Neural cell (in vitro differentiated cells): ENCODE results near the gene CREB3L1. TPM values are rescaled to one million over a fixed set of nuclear protein-coding genes. Genes with fewer than 3 reads are reported as not detected.

Source experiments
- H2AFZ ChIP-seq: fragments of 200-600, 300-800 bp; sonication (generic), shearing (Covaris generic); 2 replicates; pipeline ENCODE4 v1.6.0; 2014; ENCODE audit warnings: low read depth, mild to moderate bottlenecking, antibody characterized with exemption, low read length, moderate library complexity
- H3F3A ChIP-seq: fragments of 200-600 bp; shearing (Covaris generic); 2 replicates; pipeline ENCODE4 v1.6.1; 2016; ENCODE audit warnings: mild to moderate bottlenecking, moderate library complexity, mixed read lengths, antibody characterized with exemption, low read length; ENCODE audit not compliant: insufficient read depth, poor library complexity, severe bottlenecking
- H3K27ac ChIP-seq: fragments of 200-600, 300-800 bp; sonication (generic), shearing (Covaris generic); 2 replicates; pipeline ENCODE4 v1.5.1; 2014; ENCODE audit warnings: mild to moderate bottlenecking, low read length, moderate library complexity
- H3K27me3 ChIP-seq: fragments of 300-800, 200-600 bp; sonication (generic), shearing (Covaris generic); 2 replicates; pipeline ENCODE4 v1.6.0; 2014; ENCODE audit warnings: mild to moderate bottlenecking, low read depth, low read length, moderate library complexity; ENCODE audit not compliant: insufficient read depth
- H3K36me3 ChIP-seq: fragments of 300-800, 200-600 bp; sonication (generic), shearing (Covaris generic); 2 replicates; pipeline ENCODE4 v1.5.1; 2014; ENCODE audit warnings: mild to moderate bottlenecking, antibody characterized with exemption, low read length, moderate library complexity; ENCODE audit not compliant: insufficient read depth
- H3K4me2 ChIP-seq: fragments of 300-800, 200-600 bp; sonication (generic), shearing (Covaris generic); 2 replicates; pipeline ENCODE4 v1.6.0; 2014; ENCODE audit warnings: mild to moderate bottlenecking, low read length
- H3K4me3 ChIP-seq: fragments of 300-800, 200-600 bp; sonication (generic), shearing (Covaris generic); 2 replicates; pipeline ENCODE4 v1.5.1; 2014; ENCODE audit warnings: mild to moderate bottlenecking, low read length, moderate library complexity
- H3K79me2 ChIP-seq: fragments of 200-600 bp; shearing (Covaris generic); replicated peaks from 2 replicates; pipeline ENCODE4 v1.6.0; 2014; ENCODE audit warnings: mild to moderate bottlenecking, low read length, moderate library complexity; ENCODE audit not compliant: insufficient read depth
- H3K9ac ChIP-seq: fragments of 300-800, 200-600 bp; sonication (generic), shearing (Covaris generic); 2 replicates; pipeline ENCODE4 v1.6.1; 2016; ENCODE audit warnings: mild to moderate bottlenecking, low read length, mixed read lengths
- H3K9me2 ChIP-seq: fragments of 200-600 bp; shearing (Covaris generic); 2 replicates; pipeline ENCODE4 v1.6.1; 2016; ENCODE audit warnings: mild to moderate bottlenecking, low read length, mixed read lengths; ENCODE audit not compliant: insufficient read depth
- H3K9me3 ChIP-seq: fragments of 200-600, 300-800 bp; sonication (generic), shearing (Covaris generic); 2 replicates; pipeline ENCODE4 v1.6.1; 2016; ENCODE audit warnings: mild to moderate bottlenecking, mixed run types, low read length, moderate library complexity, mixed read lengths
- H4K20me1 ChIP-seq: fragments of 200-600 bp; shearing (Covaris generic); 2 replicates; pipeline ENCODE4 v1.6.1; 2016; ENCODE audit warnings: mild to moderate bottlenecking, mixed run types; ENCODE audit not compliant: insufficient read depth
- EP300 ChIP-seq: fragments of 450-650 bp; conservative IDR thresholded peaks from 2 replicates; pipeline ENCODE4 v1.6.1; 2014; ENCODE audit warnings: antibody characterized with exemption, mild to moderate bottlenecking, moderate library complexity; ENCODE audit not compliant: poor library complexity, severe bottlenecking
- EZH2 ChIP-seq: fragments of 200-600, 300-800 bp; shearing (Covaris generic), sonication (generic); IDR thresholded peaks from 2 replicates; pipeline ENCODE4 v1.6.1; 2014; ENCODE audit warnings: antibody characterized with exemption, low read length, borderline replicate concordance, mild to moderate bottlenecking; ENCODE audit not compliant: insufficient read depth, poor library complexity, severe bottlenecking
- MXI1 ChIP-seq: fragments of 450-650 bp; conservative IDR thresholded peaks from 2 replicates; pipeline ENCODE4 v1.6.1; 2014; ENCODE audit warnings: antibody characterized with exemption, mild to moderate bottlenecking; ENCODE audit not compliant: poor library complexity, severe bottlenecking
- POLR2AphosphoS5 ChIP-seq: IDR thresholded peaks from 2 replicates; pipeline ENCODE4 v1.6.1; 2012
- RAD21 ChIP-seq: fragments of 450-650 bp; conservative IDR thresholded peaks from 2 replicates; pipeline ENCODE4 v1.6.1; 2014; ENCODE audit warnings: antibody characterized with exemption, mild to moderate bottlenecking, moderate library complexity
- SMC3 ChIP-seq: fragments of 450-650 bp; conservative IDR thresholded peaks from 2 replicates; pipeline ENCODE4 v1.6.1; 2014; ENCODE audit warnings: antibody characterized with exemption, mild to moderate bottlenecking, moderate library complexity; ENCODE audit not compliant: poor library complexity
- TAF1 ChIP-seq: IDR thresholded peaks from 2 replicates; pipeline ENCODE4 v1.6.1; 2012; ENCODE audit warnings: low read depth
- polyA plus RNA-seq: library from polyadenylated mRNA; depleted of rRNA; stranded (reverse); fragments of >200 nt; gene quantifications from 2 replicates; pipeline ENCODE4 v1.2.3, GENCODE V29; 2014
- TF ChIP-seq, protein P1 (sequence below): fragments of 450-650 bp; IDR thresholded peaks from 2 replicates; pipeline ENCODE4 v1.5.1; 2014; ENCODE audit warnings: antibody characterized with exemption, mild to moderate bottlenecking, moderate library complexity; ENCODE audit not compliant: poor library complexity, severe bottlenecking
- TF ChIP-seq, protein P2 (sequence below): IDR thresholded peaks from 2 replicates; pipeline ENCODE4 v1.6.1; 2012; ENCODE audit warnings: borderline replicate concordance

CREB3L1 gene
- polyA plus RNA-seq, 1 donor from 2014 or later = not detected

DNA sequence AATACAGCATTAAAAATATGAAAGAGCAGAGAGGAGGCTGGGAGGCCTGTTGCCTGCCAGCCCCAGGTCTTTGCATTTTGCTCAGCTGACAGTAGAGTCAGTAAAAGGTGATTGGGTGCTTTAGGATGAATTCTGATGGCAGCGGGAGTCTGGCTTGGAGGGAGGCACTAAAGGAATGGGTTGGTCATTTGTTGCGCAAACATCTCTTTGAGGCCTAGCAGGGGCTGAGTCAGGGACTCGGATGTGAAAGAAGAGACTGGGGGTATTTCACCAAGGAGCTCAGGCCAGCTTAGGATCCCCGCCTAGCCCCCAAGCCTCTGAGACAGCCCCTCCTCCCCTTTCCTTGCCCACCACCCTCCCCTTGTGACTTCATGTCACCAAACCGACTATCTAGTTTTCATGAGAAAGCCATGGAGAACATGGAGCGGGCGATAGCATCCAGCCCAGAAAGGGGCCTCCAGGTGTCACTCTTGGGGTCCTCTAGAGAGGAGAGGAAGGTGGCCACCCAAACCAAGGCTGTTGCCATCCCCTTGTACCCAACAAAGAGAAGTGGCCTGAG lies 79.5 kb downstream of the CREB3L1 start:
- Histone ChIP-seq H3K4me3 (no peak overlapping the region), H3K4me2 (no peak overlapping the region), H3K36me3 (no peaks in the 10 kb centered on the region), H3K27ac (no peak overlapping the region), H4K20me1 (no peaks in the 10 kb centered on the region), H3F3A (no peaks in the 10 kb centered on the region), H3K9me3 (no peaks in the 10 kb centered on the region), H2AFZ (no peak overlapping the region), H3K9ac (no peak overlapping the region), H3K27me3 (no peaks in the 10 kb centered on the region), H3K9me2 (no peaks in the 10 kb centered on the region), H3K79me2 (peaks cover 3% of the 10 kb centered on the region)
- TF ChIP-seq MXI1 (no peak), POLR2AphosphoS5 (no peak), EZH2 (no peak), RAD21 (no peak), SMC3 (no peak), EP300 (no peak), TAF1 (no peak)
- TF ChIP-seq, protein P1, sequence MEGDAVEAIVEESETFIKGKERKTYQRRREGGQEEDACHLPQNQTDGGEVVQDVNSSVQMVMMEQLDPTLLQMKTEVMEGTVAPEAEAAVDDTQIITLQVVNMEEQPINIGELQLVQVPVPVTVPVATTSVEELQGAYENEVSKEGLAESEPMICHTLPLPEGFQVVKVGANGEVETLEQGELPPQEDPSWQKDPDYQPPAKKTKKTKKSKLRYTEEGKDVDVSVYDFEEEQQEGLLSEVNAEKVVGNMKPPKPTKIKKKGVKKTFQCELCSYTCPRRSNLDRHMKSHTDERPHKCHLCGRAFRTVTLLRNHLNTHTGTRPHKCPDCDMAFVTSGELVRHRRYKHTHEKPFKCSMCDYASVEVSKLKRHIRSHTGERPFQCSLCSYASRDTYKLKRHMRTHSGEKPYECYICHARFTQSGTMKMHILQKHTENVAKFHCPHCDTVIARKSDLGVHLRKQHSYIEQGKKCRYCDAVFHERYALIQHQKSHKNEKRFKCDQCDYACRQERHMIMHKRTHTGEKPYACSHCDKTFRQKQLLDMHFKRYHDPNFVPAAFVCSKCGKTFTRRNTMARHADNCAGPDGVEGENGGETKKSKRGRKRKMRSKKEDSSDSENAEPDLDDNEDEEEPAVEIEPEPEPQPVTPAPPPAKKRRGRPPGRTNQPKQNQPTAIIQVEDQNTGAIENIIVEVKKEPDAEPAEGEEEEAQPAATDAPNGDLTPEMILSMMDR = no peak
- TF ChIP-seq, protein P2, sequence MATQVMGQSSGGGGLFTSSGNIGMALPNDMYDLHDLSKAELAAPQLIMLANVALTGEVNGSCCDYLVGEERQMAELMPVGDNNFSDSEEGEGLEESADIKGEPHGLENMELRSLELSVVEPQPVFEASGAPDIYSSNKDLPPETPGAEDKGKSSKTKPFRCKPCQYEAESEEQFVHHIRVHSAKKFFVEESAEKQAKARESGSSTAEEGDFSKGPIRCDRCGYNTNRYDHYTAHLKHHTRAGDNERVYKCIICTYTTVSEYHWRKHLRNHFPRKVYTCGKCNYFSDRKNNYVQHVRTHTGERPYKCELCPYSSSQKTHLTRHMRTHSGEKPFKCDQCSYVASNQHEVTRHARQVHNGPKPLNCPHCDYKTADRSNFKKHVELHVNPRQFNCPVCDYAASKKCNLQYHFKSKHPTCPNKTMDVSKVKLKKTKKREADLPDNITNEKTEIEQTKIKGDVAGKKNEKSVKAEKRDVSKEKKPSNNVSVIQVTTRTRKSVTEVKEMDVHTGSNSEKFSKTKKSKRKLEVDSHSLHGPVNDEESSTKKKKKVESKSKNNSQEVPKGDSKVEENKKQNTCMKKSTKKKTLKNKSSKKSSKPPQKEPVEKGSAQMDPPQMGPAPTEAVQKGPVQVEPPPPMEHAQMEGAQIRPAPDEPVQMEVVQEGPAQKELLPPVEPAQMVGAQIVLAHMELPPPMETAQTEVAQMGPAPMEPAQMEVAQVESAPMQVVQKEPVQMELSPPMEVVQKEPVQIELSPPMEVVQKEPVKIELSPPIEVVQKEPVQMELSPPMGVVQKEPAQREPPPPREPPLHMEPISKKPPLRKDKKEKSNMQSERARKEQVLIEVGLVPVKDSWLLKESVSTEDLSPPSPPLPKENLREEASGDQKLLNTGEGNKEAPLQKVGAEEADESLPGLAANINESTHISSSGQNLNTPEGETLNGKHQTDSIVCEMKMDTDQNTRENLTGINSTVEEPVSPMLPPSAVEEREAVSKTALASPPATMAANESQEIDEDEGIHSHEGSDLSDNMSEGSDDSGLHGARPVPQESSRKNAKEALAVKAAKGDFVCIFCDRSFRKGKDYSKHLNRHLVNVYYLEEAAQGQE = no peak

DNA sequence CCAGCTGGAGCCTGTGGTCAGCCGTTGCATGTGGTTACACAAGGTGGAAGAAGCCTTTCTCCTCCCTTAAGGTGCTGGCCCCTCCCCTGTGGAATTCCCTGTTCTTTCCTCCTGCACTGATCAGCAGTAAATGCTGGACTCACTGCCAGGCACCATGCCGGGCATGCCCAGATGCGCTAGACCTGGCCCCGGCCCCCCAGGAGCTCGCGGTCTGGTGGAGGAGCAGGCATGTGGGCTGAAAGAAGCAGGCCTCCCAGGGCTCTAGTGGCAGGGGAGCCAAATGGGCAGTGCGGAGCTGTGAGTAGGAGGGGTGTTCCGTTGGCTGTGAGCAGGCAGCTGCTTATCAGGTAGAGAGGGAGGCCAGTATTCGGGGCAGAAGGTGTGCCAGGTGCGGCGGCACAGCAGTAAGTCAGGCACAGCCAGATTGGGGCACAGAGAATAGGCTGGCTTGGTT lies 80.0 kb downstream of the CREB3L1 start:
- Histone ChIP-seq H3K36me3 (no peaks in the 10 kb centered on the region), H4K20me1 (no peaks in the 10 kb centered on the region), H3K4me2 (no peak overlapping the region), H3K4me3 (no peak overlapping the region), H3K9ac (no peak overlapping the region), H3K9me2 (no peaks in the 10 kb centered on the region), H3K79me2 (peaks cover 3% of the 10 kb centered on the region), H3K27me3 (no peaks in the 10 kb centered on the region), H3F3A (no peaks in the 10 kb centered on the region), H3K27ac (no peak overlapping the region), H3K9me3 (no peaks in the 10 kb centered on the region), H2AFZ (no peak overlapping the region)
- no peak for TF ChIP-seq MXI1
- no peak for TF ChIP-seq EZH2
- TF ChIP-seq, protein P2 = no peak
- TF ChIP-seq RAD21 = no peak
- TF ChIP-seq, protein P1 = no peak
- no peak for TF ChIP-seq POLR2AphosphoS5
- TF ChIP-seq TAF1 = no peak
- no peak for TF ChIP-seq SMC3
- TF ChIP-seq EP300 = no peak
